Stimulated activated CD8-positive, alpha-beta memory T cell treated with anti-CD3 and anti-CD28 coated beads, Interleukin-15, amount 100 ng/mL, for 24 hours (primary cell): Measurements from ENCODE around the gene RASSF3.
"Not testable (repeated sequence)": the region's sequence is repeated elsewhere in the genome, so short reads cannot be mapped to it uniquely, and the experiment has no call there.

ENCODE experiments used
- DNase-seq: peaks from one replicate; pipeline ENCODE4 v3.0.0-alpha.2; 2020; ENCODE audit warnings: low read depth

The RASSF3 gene

GRCh38 chr12:64634508-64635092, 24.3 kb downstream of the RASSF3 start:
- DNase-seq, result no peak

GRCh38 chr12:64635356-64635998, 25.2 kb downstream of the RASSF3 start:
- no peak for DNase-seq

GRCh38 chr12:64636856-64637255, 26.6 kb downstream of the RASSF3 start:
- no peak for DNase-seq

- DNase-seq, result no peak
Measured at GRCh38 chr12:64639466-64639865, 29.2 kb downstream of the RASSF3 start.

- no peak for DNase-seq
Measured at GRCh38 chr12:64646318-64646717, 36.0 kb downstream of the RASSF3 start.

- DNase-seq, result no peak
Measured at GRCh38 chr12:64649487-64649886, 39.2 kb downstream of the RASSF3 start.

- no peak for DNase-seq
Measured at GRCh38 chr12:64650762-64651161, 40.5 kb downstream of the RASSF3 start.

GRCh38 chr12:64652346-64652745, 42.1 kb downstream of the RASSF3 start:
- DNase-seq, result no peak

GRCh38 chr12:64653123-64653522, 42.8 kb downstream of the RASSF3 start:
- no peak for DNase-seq

GRCh38 chr12:64653907-64654306, 43.6 kb downstream of the RASSF3 start:
- DNase-seq, result not testable (repeated sequence)

- DNase-seq, result no peak
Measured at GRCh38 chr12:64655141-64655540, 44.8 kb downstream of the RASSF3 start.

- no peak for DNase-seq
Measured at GRCh38 chr12:64656429-64656828, 46.1 kb downstream of the RASSF3 start.

- no peak for DNase-seq
Measured at GRCh38 chr12:64658892-64659481, 48.7 kb downstream of the RASSF3 start.

GRCh38 chr12:64660237-64661018, 50.1 kb downstream of the RASSF3 start:
- no peak for DNase-seq

- DNase-seq, result no peak
Measured at GRCh38 chr12:64663015-64663414, 52.7 kb downstream of the RASSF3 start.

- no peak for DNase-seq
Measured at GRCh38 chr12:64665514-64665913, 55.2 kb downstream of the RASSF3 start.

- no peak for DNase-seq
Measured at GRCh38 chr12:64666054-64666914, 56.0 kb downstream of the RASSF3 start.

GRCh38 chr12:64667793-64668192, 57.5 kb downstream of the RASSF3 start:
- DNase-seq, result no peak

- no peak for DNase-seq
Measured at GRCh38 chr12:64669270-64669842, 59.1 kb downstream of the RASSF3 start.

- DNase-seq, result no peak
Measured at GRCh38 chr12:64670019-64670418, 59.7 kb downstream of the RASSF3 start.

GRCh38 chr12:64670919-64671639, 60.8 kb downstream of the RASSF3 start:
- no peak for DNase-seq
